ENCODE results near the gene SCNM1. TPM values are rescaled to one million over a fixed set of nuclear protein-coding genes. Genes with fewer than 3 reads are reported as not detected.
"Not testable (repeated sequence)": the region's sequence is repeated elsewhere in the genome, so short reads cannot be mapped to it uniquely, and the experiment has no call there.

Gene SCNM1
- total RNA-seq, 4 donors from 2014 or later = 20.5 to 42.6 (median 31.2) TPM

DNA sequence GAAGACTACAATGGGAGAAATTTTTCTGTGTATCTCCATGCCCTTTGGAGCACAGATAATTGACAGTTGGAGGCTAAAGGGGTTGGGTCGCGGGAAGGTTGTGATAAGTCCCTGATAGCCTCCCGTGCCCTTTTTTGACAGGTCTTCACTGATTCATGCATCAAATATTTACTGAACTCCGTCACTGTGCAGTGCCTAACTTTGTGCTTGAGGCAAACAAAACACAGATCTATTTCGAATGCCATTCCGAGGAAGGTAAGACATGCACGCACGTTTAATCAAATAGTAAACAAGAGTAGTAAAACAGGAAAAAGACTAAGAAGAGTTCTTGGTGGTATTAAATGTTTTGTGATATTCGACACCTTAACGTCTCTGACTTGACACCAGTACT lies 31.9 kb downstream of the SCNM1 start:
- WGBS, 2 donors = 9 to 14% methylated on average over 10 of the region's 10 CpGs
- DNase-seq (ENCODE audit: low spot score in 2 of 2) = peak in 1 of 2 donors; percentile 12
- Histone ChIP-seq H3K27ac (peak overlapping the region in 3 of 4 donors; percentile 89 to 95 (median 90)), H3K36me3 (peaks cover 0 to 4% (median 0%) of the 10 kb centered on the region in 3 donors), H3K4me1 (peaks cover 0 to 47% (median 27%) of the 10 kb centered on the region in 4 donors), H3K9me3 (no peaks in the 10 kb centered on the region), H3K4me3 (peak overlapping the region; percentile 72 to 94 (median 84)), H3K27me3 (no peaks in the 10 kb centered on the region)
- TF ChIP-seq EP300 (IDR thresholded peaks at IDR 0.05) (no peak), POLR2A (IDR thresholded peaks at IDR 0.05) (no peak)
- TF ChIP-seq, protein P1, sequence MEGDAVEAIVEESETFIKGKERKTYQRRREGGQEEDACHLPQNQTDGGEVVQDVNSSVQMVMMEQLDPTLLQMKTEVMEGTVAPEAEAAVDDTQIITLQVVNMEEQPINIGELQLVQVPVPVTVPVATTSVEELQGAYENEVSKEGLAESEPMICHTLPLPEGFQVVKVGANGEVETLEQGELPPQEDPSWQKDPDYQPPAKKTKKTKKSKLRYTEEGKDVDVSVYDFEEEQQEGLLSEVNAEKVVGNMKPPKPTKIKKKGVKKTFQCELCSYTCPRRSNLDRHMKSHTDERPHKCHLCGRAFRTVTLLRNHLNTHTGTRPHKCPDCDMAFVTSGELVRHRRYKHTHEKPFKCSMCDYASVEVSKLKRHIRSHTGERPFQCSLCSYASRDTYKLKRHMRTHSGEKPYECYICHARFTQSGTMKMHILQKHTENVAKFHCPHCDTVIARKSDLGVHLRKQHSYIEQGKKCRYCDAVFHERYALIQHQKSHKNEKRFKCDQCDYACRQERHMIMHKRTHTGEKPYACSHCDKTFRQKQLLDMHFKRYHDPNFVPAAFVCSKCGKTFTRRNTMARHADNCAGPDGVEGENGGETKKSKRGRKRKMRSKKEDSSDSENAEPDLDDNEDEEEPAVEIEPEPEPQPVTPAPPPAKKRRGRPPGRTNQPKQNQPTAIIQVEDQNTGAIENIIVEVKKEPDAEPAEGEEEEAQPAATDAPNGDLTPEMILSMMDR (IDR thresholded peaks at IDR 0.05) = no peak

DNA sequence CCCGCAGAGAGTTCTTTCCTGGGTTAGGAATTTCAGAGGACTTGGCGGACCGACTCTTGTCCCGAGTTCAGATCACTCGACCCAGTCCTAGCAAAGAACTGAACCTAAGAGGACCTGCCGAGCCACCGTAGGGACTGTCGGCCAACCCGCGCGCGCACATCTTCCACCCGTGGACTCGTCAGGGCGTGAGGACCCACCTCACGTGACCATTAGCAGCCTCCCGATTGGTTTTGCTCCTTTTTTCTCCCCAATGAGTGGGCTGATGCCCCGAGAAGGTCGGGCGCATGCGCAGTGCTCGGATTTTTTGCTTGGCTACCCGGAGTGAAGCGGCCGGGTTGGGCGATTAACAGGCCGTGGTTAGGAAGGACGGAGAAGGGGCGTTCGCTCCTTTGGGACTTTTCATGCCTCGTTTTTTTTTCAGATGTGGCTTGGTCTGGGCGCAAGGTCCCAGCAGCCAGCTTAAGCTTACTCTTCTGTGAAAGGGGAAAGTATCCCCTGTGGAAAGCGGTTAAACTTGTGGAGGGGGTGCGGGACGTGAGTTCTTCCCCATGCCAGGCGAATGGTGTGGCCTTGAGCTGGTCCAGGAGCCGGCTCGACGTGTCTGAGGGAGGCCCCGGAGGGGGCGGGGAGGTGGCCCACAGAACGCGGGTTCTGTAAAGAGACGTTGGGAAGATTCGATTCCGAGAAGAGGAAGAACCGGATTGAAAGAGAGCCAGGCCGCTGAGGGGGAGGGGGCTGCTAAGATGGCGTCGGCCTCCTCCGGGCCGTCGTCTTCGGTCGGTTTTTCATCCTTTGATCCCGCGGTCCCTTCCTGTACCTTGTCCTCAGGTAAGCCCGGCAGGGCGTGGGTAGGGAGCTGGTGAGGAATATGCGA lies 32.5 kb downstream of the SCNM1 start, which contains the start of gene PIP5K1A:
Gene PIP5K1A, plus strand, starts transcription at position 299 of the 874 bp plus-strand sequence. Its CDS starts 445 bp downstream, at position 744.
- H3K4me3 ChIP-seq = peak within 1 kb of the TSS; percentile 72 to 94 (median 84)
- H3K27ac ChIP-seq = peak within 1 kb of the TSS; percentile 74 to 95 (median 90)
- no peaks in the 10 kb centered on the region for H3K27me3 ChIP-seq
- peak; percentile 98 for DNase-seq (ENCODE audit: low spot score in 2 of 2)
- peaks cover 0 to 50% (median 27%) of the 10 kb centered on the region in 4 donors for H3K4me1 ChIP-seq
- peaks cover 0 to 10% (median 0%) of the 10 kb centered on the region in 3 donors for H3K36me3 ChIP-seq
- no peaks in the 10 kb centered on the region for H3K9me3 ChIP-seq
- TF ChIP-seq EP300 (IDR thresholded peaks at IDR 0.05) (peak; percentile 51 to 94), POLR2A (IDR thresholded peaks at IDR 0.05) (peak; percentile 65 to 80)
- TF ChIP-seq, protein P1 (IDR thresholded peaks at IDR 0.05) = peak in 2 of 5 experiments; percentile 19 to 40
- 0 to 1% methylated on average over 60 of the region's 60 CpGs for WGBS, 2 donors

DNA sequence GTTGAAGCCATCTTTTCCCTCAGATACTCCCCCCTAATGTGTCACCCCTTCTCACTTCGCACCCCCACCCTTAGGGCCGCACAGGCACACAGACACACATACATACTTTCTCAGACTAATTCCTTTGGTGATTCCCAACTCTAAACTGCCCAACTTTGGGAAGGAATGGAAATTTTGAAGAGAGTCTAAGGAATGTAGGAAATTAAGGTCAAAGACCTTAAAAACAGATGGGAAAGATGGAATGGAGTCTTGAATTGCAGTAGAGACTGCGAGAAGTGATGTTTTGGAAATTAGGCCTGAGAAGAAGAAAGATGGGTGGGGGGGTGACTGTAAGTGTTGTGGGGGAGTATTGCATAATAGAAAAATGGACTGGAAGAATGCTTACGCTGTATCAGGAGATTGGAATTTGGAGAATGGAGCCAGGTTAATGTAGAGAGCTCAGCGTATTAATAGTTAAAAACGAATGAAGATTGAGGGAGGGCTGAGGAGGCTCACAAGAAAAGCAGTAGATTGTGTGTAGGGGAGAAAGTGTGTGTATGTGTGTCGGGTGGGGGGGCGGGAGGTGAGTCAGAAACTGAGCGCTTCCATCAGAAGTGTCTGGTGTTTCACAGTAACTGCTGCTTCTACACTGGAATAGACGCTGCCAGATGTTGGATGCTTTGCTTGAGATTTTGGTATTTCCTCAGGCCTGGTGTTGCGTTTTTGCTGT lies 34.1 kb downstream of the SCNM1 start:
- Histone ChIP-seq H3K4me3 (peak overlapping the region; percentile 72 to 94 (median 84)), H3K36me3 (peaks cover 0 to 20% (median 0%) of the 10 kb centered on the region in 3 donors), H3K9me3 (no peaks in the 10 kb centered on the region), H3K27me3 (no peaks in the 10 kb centered on the region), H3K4me1 (peaks cover 0 to 59% (median 27%) of the 10 kb centered on the region in 4 donors), H3K27ac (peak overlapping the region in 2 of 4 donors; percentile 89 to 95)
- WGBS, 2 donors = 17 to 19% methylated on average over 11 of the region's 11 CpGs
- no peak for TF ChIP-seq EP300 (IDR thresholded peaks at IDR 0.05)
- TF ChIP-seq, protein P1 (IDR thresholded peaks at IDR 0.05) = no peak
- TF ChIP-seq POLR2A (IDR thresholded peaks at IDR 0.05) = no peak
- peak in 1 of 2 donors; percentile 33 for DNase-seq (ENCODE audit: low spot score in 2 of 2)

DNA sequence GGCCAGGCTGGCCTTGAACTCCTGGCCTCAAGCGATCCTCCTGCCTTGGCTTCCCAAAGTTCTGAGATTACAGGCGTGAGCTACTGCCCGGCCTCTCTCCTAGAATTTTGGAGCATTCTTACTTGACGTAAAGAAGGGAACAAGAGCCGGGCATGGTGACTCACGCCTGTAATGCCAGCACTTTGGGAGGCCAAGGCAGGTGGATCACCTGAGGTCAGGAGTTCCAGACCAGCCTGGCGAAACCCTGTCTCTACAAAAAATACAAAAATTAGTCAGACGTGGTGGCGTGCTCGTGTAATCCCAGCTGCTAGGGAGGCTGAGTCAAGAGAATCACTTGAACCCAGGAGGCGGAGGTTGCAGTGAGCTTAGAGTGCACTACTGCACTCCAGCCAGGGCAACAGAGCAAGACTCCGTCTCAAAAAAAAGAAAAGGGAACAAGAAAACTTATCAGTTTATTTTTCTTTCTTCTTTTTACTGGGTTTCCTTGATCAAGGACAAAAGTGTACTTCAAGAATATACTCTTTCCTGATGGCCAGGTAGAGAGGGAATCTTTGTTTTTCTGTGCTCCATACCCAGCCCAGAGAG lies 39.5 kb downstream of the SCNM1 start:
- Histone ChIP-seq H3K36me3 (peaks cover 3 to 65% (median 5%) of the 10 kb centered on the region in 3 donors), H3K4me1 (peaks cover 0 to 58% (median 14%) of the 10 kb centered on the region in 4 donors)
- H3K27me3 ChIP-seq; H3K9me3 ChIP-seq; H3K4me3 ChIP-seq; DNase-seq (ENCODE audit: low spot score in 2 of 2); H3K27ac ChIP-seq: not testable (repeated sequence)
- 90 to 92% methylated on average over 12 of the region's 12 CpGs for WGBS, 2 donors

DNA sequence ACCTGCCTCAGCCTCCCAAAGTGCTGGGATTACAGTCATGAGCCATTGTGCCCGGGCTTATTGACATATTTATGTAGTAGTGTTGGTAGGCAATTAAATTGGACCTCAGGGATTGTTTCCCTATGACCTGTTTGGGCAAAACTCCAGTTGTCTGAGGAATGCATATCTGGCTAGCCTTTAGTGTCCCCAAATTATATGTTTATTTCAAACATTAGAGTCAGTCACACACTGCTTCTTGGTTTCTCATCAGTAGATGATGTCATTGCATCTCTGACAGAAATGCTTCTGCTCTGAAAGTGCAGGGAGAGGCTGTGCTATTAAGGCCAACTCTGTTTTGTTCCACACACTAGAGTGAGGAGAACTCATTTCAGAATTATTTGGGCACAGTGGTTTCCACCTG lies 44.9 kb downstream of the SCNM1 start:
- no peak overlapping the region for H3K4me3 ChIP-seq
- H3K4me1 ChIP-seq = peaks cover 0 to 51% (median 0%) of the 10 kb centered on the region in 4 donors
- H3K27ac ChIP-seq = no peak overlapping the region
- no peak for DNase-seq (ENCODE audit: low spot score in 2 of 2)
- no peaks in the 10 kb centered on the region for H3K27me3 ChIP-seq
- H3K36me3 ChIP-seq = peaks cover 3 to 50% (median 9%) of the 10 kb centered on the region in 3 donors
- TF ChIP-seq, protein P1 (IDR thresholded peaks at IDR 0.05) = no peak
- TF ChIP-seq EP300 (IDR thresholded peaks at IDR 0.05) (no peak), POLR2A (IDR thresholded peaks at IDR 0.05) (no peak)
- 68 to 73% methylated on average over 1 of the region's 1 CpG for whole genome bisulfite sequencing, 2 donors
- H3K9me3 ChIP-seq = no peaks in the 10 kb centered on the region
